NB4 (cell line): ENCODE results near the gene PGBD5.

ENCODE experiments used
- CTCF ChIP-seq: IDR thresholded peaks from one replicate; pipeline ENCODE4 v1.5.1; 2012; ENCODE audit warnings: low read depth, low read length
- POLR2A ChIP-seq: IDR thresholded peaks from 2 replicates; pipeline ENCODE4 v1.6.1; 2011; ENCODE audit warnings: mild to moderate bottlenecking; ENCODE audit not compliant: insufficient read length; ENCODE audit errors: extremely low read depth

- no peak for TF ChIP-seq POLR2A
- no peak for TF ChIP-seq CTCF
These were observed 104.3 kb downstream of the PGBD5 start for GRCh38 chr1:230321741-230322420.
